Globus pallidus (tissue), 1 donor: ENCODE data around the gene SLC9A6.

ENCODE experiments used
- DNase-seq: peaks from one replicate; pipeline ENCODE4 v3.0.0-alpha.2; 2015; ENCODE audit warnings: low spot score

The SLC9A6 gene

GRCh38 chrX:135985157-135985972 lies at the start of gene SLC9A6:
SLC9A6 (plus strand) TSS chrX:135985435; CDS start chrX:135985659, 224 bp downstream.
- DNase-seq = peak; percentile 74

GRCh38 chrX:135944486-135944885 lies 40.7 kb upstream of the SLC9A6 start:
- no peak for DNase-seq

- DNase-seq = no peak
Measured at GRCh38 chrX:135951291-135951690, 33.9 kb upstream of the SLC9A6 start.

GRCh38 chrX:135973025-135973547 lies 12.1 kb upstream of the SLC9A6 start:
- DNase-seq = no peak

GRCh38 chrX:135973548-135974278 lies 11.5 kb upstream of the SLC9A6 start, which contains the start of gene MMGT1:
MMGT1 (minus strand) TSS chrX:135973988; CDS start chrX:135973675, 313 bp downstream.
- DNase-seq = peak; percentile 82

- peak; percentile 81 for DNase-seq
Measured at GRCh38 chrX:135974279-135974856, 10.9 kb upstream of the SLC9A6 start.

- DNase-seq = no peak
Measured at GRCh38 chrX:135975421-135975820, 9.8 kb upstream of the SLC9A6 start.

GRCh38 chrX:135977611-135978010 lies 7.6 kb upstream of the SLC9A6 start:
- no peak for DNase-seq

GRCh38 chrX:135981010-135981409 lies 4.2 kb upstream of the SLC9A6 start:
- no peak for DNase-seq

- no peak for DNase-seq
Measured at GRCh38 chrX:135981668-135982067, 3.6 kb upstream of the SLC9A6 start.

- DNase-seq = no peak
Measured at GRCh38 chrX:135982860-135983259, 2.4 kb upstream of the SLC9A6 start.

- DNase-seq = no peak
Measured at GRCh38 chrX:135984256-135984655, 979 bp upstream of the SLC9A6 start.

GRCh38 chrX:135984791-135985156 lies 461 bp upstream of the SLC9A6 start:
- DNase-seq = no peak

- DNase-seq = no peak
Measured at GRCh38 chrX:135985973-135986310, 707 bp downstream of the SLC9A6 start.

- DNase-seq = no peak
Measured at GRCh38 chrX:135988245-135988644, 3.0 kb downstream of the SLC9A6 start.

- DNase-seq = no peak
Measured at GRCh38 chrX:136015016-136015415, 29.8 kb downstream of the SLC9A6 start.

- no peak for DNase-seq
Measured at GRCh38 chrX:136016881-136017280, 31.6 kb downstream of the SLC9A6 start.

GRCh38 chrX:136019226-136019625 lies 34.0 kb downstream of the SLC9A6 start:
- no peak for DNase-seq

GRCh38 chrX:136021160-136021559 lies 35.9 kb downstream of the SLC9A6 start:
- DNase-seq = no peak

- DNase-seq = no peak
Measured at GRCh38 chrX:136021903-136022302, 36.7 kb downstream of the SLC9A6 start.

- no peak for DNase-seq
Measured at GRCh38 chrX:136025091-136025490, 39.9 kb downstream of the SLC9A6 start.

- peak; percentile 47 for DNase-seq
Measured at GRCh38 chrX:136028383-136028984, 43.2 kb downstream of the SLC9A6 start.
